Activated CD8-positive, alpha-beta memory T cell treated with anti-CD3 and anti-CD28 coated beads for 1 hour (primary cell): ENCODE measurements around the gene HUNK.
"Not testable (repeated sequence)": the region's sequence is repeated elsewhere in the genome, so short reads cannot be mapped to it uniquely, and the experiment has no call there.

Experiments used
- DNase-seq, 2 donors: peaks; one replicate each; pipeline ENCODE4 v3.0.0-alpha.2; 2020; ENCODE audit warnings: low read depth in 1 of 2; ENCODE audit errors: extremely low read depth in 1 of 2

Gene HUNK

GRCh38 chr21:31870472-31871193, 2.2 kb upstream of the HUNK start:
- no peak for DNase-seq

DNA sequence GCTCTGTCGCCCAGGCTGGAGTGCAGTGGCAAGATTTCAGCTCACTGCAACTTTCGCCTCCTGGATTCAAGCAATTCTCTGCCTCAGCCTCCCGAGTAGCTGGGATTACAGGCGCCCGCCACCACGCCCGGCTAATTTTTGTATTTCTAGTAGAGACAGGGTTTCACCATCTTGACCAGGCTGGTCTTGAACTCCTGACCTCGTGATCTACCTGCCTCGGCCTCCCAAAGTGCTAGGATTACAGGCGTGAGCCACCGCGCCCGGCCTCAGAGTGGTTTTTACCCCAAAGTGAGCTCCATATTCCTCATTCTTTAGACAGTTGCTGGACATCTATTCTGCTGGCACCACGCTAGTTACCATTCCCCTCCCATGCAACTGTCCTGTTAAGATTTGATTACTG, 1.4 kb upstream of the HUNK start:
- not testable (repeated sequence) for DNase-seq

DNA sequence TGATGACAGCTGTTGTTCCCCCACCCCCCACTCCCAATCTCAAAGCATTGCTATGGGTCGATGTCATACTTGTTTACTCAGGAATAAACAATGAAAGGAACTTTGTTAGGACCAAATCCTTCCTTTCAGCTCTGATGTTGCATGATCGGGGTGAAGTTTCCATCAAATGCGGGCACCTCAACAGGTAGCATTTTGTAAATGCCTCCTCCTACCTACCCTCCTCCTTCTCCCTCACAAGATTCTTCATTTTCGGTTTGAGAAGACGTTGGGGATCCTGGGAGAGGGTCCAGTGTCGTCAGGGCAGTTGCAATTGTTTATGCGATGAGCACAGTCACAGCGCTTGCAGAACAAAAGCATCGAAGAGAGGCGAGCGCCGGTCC, 758 bp upstream of the HUNK start:
- DNase-seq: no peak

GRCh38 chr21:31873275-31873695, 465 bp downstream of the HUNK start:
- no peak for DNase-seq

GRCh38 chr21:31873696-31874599, 1.1 kb downstream of the HUNK start:
- peak in 1 of 2 donors; percentile 24 for DNase-seq

- no peak for DNase-seq
Observed at GRCh38 chr21:31874812-31875212, 2.0 kb downstream of the HUNK start.

DNA sequence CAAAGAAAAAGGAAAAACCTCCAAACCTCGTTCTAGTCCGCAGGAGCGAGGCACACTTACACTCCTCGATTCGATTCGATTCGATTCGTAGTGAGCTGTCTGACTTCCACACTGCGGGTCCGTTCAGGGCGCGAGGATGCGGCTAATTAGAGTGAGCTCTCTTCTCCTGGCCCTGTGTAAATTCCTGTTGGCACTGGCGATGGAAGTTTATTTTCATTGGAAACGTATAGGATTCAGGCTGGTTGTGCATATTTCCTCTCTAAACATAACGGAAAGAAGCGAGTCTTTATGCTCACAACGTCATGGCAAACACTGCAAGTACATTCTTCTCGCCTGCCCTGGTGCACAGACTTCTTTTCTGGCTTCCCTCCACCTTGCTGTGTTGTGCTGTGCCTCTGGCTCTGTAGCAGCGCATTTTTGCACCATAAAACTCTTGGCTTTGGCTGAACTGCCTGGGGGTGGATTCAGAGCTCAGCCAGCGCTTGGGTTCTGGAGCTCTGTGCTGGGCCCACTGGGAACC, 2.7 kb downstream of the HUNK start:
- DNase-seq: no peak

- no peak for DNase-seq
Observed at GRCh38 chr21:31877463-31877957, 4.7 kb downstream of the HUNK start.

DNA sequence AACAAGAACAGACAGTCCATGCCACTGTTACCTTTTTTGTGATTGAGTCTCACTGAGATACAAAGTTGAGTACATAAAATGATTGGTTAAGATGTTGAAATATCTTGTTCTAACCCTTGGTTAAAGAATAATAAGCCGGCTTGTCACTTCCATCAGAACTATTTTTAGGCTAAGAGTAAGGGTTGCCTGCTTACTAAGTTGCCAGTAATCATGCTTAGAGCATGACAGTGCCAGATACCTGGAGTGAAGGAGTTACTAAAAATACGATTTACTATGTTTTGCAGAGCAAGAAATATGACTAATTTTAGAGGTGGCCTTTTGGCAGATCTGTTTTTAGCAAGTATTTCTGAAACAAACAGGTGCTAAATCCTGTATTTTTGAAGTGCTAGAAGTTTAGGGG, 6.0 kb downstream of the HUNK start:
- DNase-seq: no peak

- DNase-seq: no peak
Observed at GRCh38 chr21:31879241-31879650, 6.4 kb downstream of the HUNK start.

GRCh38 chr21:31879911-31880310, 7.1 kb downstream of the HUNK start:
- no peak for DNase-seq

DNA sequence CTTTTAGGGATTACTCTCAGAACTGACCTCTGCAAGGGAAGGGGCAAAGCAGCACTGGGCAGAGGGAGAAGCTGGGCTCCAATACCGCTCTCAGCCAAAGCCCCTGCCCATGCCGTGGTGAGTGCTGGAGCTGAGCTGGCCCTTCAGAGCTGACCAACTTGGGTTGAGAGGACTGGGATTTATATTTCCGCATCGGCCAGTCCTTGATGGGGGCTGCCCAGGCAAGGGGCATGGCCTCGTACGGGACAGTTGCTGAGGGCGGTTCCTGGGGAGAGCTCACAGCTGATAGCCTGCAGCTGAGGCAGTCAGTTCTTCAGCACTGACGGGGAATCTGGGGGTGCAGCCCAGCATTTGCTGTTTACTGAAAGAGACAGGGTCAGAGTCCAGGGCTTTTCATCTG, 8.0 kb downstream of the HUNK start:
- no peak for DNase-seq

GRCh38 chr21:31882711-31883110, 9.9 kb downstream of the HUNK start:
- DNase-seq: no peak

DNA sequence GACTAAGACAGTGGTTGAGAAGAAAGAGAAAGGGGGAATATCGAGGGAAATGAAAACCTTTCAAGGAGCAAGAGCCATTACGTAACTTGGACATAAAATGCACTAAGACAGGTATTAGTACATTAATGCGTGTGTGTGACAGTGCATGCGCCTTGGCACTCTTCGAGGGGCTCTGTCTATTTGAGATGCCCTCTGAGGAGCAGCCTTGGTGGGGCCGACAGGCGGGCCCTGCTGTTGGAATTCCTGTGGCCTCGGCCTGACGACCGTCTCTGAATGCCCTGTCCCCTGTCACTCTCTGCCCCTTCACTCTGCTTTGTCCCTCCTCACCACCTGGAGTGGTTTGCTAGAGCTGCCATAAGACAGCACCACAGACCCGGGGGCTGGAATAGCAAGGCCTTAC, 12.3 kb downstream of the HUNK start:
- DNase-seq: no peak

- DNase-seq: no peak
Observed at GRCh38 chr21:31886915-31887314, 14.1 kb downstream of the HUNK start.

GRCh38 chr21:31887391-31887841, 14.6 kb downstream of the HUNK start:
- no peak for DNase-seq

DNA sequence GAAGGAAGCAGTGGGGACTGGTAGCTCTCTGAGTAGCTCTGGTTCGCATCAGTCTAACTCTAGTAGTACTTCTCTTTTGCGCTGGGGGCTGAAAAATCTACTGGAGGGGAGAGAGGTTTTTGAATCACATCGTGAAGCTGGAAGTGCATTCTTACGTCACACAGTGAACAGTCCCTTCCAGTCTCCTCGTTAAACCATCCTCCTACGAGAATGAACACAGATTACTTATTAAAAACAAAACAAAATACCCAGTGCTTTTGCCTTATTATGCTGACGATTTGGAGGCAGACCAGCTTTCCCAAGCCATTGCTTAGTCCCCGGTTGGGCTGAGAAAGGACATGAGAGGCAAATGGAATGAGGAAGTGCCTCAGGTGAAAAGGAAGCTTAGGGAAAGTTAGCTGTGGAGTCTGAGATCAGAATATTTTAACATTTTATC, 16.1 kb downstream of the HUNK start:
- DNase-seq: no peak

DNA sequence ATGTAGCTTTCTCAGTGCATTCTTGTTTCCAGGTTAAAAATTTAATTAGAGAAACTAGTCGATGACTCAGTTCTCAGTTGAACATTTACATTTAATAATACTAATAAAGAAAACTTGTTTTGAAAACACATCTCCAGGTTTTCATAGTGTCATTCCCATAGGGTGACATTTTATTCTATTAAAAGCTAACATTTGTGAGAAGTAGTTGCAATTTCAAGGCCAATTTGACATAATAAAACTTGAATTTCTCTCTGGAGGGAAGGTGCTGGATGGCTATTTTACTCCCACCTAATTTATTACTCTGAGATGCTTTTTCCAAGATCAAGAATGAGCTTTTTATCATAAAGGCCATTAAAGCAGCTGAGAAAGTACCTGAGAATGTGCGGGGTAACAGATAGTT, 16.6 kb downstream of the HUNK start:
- DNase-seq: no peak

GRCh38 chr21:31892686-31893085, 19.9 kb downstream of the HUNK start:
- no peak for DNase-seq

GRCh38 chr21:31893851-31894415, 21.1 kb downstream of the HUNK start:
- no peak for DNase-seq

DNA sequence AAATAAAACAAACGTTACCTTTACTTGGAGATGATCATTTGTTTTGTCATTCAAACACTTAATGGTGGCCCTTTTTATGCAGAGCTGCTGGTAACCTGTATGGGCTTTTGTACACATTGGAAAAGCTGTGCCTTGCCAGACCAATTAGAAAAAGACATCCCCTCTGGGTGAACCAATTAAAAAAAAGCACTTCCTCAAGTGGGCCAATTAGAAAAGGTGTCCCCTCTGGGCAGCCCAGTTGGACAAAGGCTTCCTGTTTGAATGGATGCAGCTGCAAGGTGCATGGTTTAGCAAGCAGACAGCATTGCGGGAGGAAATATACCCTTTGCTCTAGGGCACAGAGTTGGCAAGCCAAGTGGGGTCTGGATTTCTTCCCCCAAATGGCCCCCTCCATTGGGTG, 21.6 kb downstream of the HUNK start:
- no peak for DNase-seq
